GM06990 (cell line): ENCODE measurements around the gene ZNF25.

Source experiments
- DNase-seq: peaks from one replicate; pipeline ENCODE4 v3.0.0-alpha.2; 2011; ENCODE audit not compliant: insufficient read length; ENCODE audit errors: extremely low read depth
- H3K27me3 ChIP-seq: replicated peaks from 2 replicates; pipeline ENCODE4 v1.6.0; 2011; ENCODE audit warnings: low read length; ENCODE audit not compliant: control insufficient read depth, insufficient read depth
- H3K36me3 ChIP-seq: 2 replicates; pipeline ENCODE4 v1.5.1; 2011; ENCODE audit warnings: low read length; ENCODE audit not compliant: control insufficient read depth, insufficient read depth
- H3K4me3 ChIP-seq: replicated peaks from 2 replicates; pipeline ENCODE4 v1.5.1; 2011; ENCODE audit warnings: low read depth, mild to moderate bottlenecking, control low read depth, low read length
- CTCF ChIP-seq: IDR thresholded peaks from 2 replicates; pipeline ENCODE4 v1.5.1; 2011; ENCODE audit warnings: low read length, control low read depth, mild to moderate bottlenecking, inconsistent platforms; ENCODE audit not compliant: insufficient read depth, poor library complexity, severe bottlenecking

Gene ZNF25

GRCh38 chr10:37957841-37958240 lies 18.6 kb downstream of the ZNF25 start:
- Histone ChIP-seq H3K4me3 (no peak overlapping the region), H3K27me3 (no peaks in the 10 kb centered on the region), H3K36me3 (no peaks in the 10 kb centered on the region)
- no peak for DNase-seq
- no peak for TF ChIP-seq CTCF

GRCh38 chr10:37952926-37953325 lies 23.5 kb downstream of the ZNF25 start:
- Histone ChIP-seq H3K27me3 (no peaks in the 10 kb centered on the region), H3K36me3 (no peaks in the 10 kb centered on the region), H3K4me3 (no peak overlapping the region)
- no peak for TF ChIP-seq CTCF
- no peak for DNase-seq

GRCh38 chr10:37952043-37952755 lies 24.2 kb downstream of the ZNF25 start:
- no peak for TF ChIP-seq CTCF
- H3K36me3 ChIP-seq = no peaks in the 10 kb centered on the region
- DNase-seq = no peak

GRCh38 chr10:37948210-37948609 lies 28.2 kb downstream of the ZNF25 start:
- Histone ChIP-seq H3K36me3 (no peaks in the 10 kb centered on the region), H3K27me3 (no peaks in the 10 kb centered on the region), H3K4me3 (no peak overlapping the region)
- no peak for DNase-seq
- no peak for TF ChIP-seq CTCF

More at GRCh38 chr10:37952043-37952755, 24.2 kb downstream of the ZNF25 start:
- no peaks in the 10 kb centered on the region for H3K27me3 ChIP-seq
- H3K4me3 ChIP-seq = no peak overlapping the region

- Histone ChIP-seq H3K36me3 (no peaks in the 10 kb centered on the region), H3K4me3 (no peak overlapping the region), H3K27me3 (no peaks in the 10 kb centered on the region)
- TF ChIP-seq CTCF = no peak
- no peak for DNase-seq
Measured at GRCh38 chr10:37947526-37947925, 28.9 kb downstream of the ZNF25 start.

GRCh38 chr10:37937864-37938263 lies 38.6 kb downstream of the ZNF25 start:
- no peak for TF ChIP-seq CTCF
- no peak for DNase-seq

More at GRCh38 chr10:37937864-37938263, 38.6 kb downstream of the ZNF25 start:
- Histone ChIP-seq H3K4me3 (no peak overlapping the region), H3K36me3 (no peaks in the 10 kb centered on the region), H3K27me3 (no peaks in the 10 kb centered on the region)
